ENCODE data around the gene CFAP119. TPM values are rescaled to one million over a fixed set of nuclear protein-coding genes. Genes with fewer than 3 reads are reported as not detected.
"Not testable (repeated sequence)": the region's sequence is repeated elsewhere in the genome, so short reads cannot be mapped to it uniquely, and the experiment has no call there.

CFAP119 gene
- 2.4 and 6.5 TPM in 2 replicates for total RNA-seq (2014; rRNA removed; shearing (Covaris generic))

DNA sequence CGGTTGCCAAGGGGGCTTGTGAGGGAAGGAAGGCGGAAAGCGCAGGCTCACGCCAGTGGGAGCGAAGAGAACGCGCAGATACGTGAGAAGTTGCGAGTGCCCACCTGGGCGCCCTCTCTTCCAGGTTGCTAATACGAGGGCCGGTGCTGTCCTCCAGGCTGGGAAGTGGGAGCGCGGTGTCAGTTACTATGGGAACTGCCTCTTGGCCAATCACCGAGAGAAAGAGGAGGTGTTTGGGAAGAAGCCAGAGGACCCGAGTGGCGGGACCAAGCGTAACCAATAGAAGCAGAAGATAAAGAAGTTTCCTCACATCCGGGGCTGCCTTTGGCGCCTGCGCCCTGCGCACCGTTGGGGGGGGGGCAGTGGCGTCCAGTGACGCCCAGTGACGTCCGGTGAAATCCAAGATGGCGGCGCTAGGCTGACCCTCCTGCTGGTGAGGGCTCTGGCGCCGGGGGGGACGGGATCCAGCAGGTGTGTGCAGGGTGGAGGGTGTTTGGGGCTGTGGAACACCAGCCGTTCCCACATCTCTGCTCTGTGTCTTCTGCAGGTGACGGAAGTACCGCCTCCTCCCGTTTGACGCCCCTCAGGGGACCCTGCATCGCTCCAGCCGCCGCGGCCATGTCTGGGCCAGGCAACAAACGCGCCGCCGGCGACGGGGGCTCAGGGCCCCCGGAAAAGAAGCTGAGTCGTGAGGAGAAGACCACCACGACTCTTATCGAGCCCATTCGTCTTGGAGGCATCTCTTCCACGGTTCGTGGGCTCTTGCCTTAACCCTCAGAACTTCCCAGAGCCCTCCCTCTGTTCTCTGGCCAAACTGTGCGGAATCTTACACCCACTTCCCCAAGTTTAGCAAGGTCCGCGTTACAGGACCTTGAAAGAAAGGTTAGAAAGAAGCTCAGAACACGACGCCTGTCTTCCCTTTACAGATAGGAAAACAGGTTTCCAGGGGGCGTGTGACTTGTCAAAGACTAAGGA, at the start of gene CFAP119, which contains the start of gene RNF40:
CFAP119 (minus strand) TSS at position 135 of the 975 bp plus-strand sequence. CDS start 314 bp downstream, outside the sequence.
RNF40 (plus strand) TSS at position 395 of the 975 bp plus-strand sequence; CDS start at position 619, 224 bp downstream.
- peak; percentile 99 for DNase-seq (ENCODE audit: low spot score)
- in situ Hi-C loops (cut with HindIII; ENCODE audit: low sequenced_read_pairs) = no loop called here

DNA sequence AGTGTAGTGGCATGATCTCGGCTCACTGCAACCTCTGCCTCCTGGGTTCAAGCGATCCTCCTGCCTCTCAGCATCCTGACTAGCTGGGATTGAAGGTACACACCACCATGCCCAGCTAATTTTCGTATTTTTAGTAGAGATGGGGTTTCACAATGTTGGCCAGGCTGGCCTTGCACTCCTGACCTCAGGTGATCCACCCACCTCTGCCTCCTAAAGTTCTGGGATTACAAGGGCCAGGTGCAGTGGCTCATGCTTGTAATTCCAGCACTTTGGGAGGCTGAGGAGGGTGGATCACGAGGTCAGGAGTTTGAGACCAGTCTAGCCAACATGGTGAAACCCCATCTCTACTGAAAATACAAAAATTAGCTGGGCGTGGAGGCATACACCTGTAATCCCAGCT, 47.8 kb upstream of the CFAP119 start:
- in situ Hi-C loops (cut with HindIII; ENCODE audit: low sequenced_read_pairs); DNase-seq (ENCODE audit: low spot score): not testable (repeated sequence)

DNA sequence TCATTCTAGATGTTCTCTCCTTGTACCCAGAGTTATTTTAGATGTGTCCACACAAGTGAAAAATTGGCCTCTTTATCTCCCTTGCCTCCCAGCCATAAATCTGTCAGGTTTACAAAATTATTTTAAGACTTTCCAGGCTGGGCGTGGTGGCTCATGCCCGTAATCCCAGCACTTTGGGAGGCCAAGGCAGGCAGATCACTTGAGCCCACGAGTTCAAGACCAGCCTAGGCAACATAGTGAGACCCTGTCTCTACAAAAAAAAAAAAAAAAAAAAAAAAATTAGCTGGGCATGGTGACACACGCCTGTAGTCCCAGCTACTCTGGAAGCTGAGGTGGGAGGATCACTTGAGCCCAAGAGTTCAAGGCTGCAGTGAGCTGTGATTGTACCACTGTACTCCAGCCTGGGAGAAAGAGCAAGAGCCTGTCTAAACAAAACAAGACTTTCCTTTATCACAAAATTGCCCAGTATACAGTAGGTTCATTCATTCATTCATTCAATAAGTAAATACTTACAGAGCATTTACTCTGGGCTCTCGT, 47.1 kb upstream of the CFAP119 start:
- in situ Hi-C loops (cut with HindIII; ENCODE audit: low sequenced_read_pairs); DNase-seq (ENCODE audit: low spot score): not testable (repeated sequence)

DNA sequence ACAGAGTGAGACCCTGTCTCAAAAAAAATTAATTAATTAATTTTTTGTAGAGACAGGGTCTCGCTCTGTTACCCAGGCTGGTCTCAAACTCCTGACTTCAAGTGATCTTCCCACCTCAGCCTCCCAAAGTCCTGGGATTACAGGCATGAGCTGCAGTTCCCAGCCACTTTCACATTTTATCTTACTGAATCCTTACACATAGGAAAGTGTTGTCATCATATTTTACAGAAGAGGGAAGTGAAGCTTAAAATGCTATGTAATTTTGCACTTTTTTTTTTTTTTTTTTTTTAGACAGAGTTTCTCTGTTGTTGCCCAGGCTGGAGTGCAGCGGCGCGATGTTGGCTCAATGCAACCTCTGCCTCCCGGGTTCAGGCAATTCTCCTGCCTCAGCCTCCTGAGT, 46.3 kb upstream of the CFAP119 start:
- DNase-seq (ENCODE audit: low spot score) = no peak
- in situ Hi-C loops (cut with HindIII; ENCODE audit: low sequenced_read_pairs) = no loop called here

DNA sequence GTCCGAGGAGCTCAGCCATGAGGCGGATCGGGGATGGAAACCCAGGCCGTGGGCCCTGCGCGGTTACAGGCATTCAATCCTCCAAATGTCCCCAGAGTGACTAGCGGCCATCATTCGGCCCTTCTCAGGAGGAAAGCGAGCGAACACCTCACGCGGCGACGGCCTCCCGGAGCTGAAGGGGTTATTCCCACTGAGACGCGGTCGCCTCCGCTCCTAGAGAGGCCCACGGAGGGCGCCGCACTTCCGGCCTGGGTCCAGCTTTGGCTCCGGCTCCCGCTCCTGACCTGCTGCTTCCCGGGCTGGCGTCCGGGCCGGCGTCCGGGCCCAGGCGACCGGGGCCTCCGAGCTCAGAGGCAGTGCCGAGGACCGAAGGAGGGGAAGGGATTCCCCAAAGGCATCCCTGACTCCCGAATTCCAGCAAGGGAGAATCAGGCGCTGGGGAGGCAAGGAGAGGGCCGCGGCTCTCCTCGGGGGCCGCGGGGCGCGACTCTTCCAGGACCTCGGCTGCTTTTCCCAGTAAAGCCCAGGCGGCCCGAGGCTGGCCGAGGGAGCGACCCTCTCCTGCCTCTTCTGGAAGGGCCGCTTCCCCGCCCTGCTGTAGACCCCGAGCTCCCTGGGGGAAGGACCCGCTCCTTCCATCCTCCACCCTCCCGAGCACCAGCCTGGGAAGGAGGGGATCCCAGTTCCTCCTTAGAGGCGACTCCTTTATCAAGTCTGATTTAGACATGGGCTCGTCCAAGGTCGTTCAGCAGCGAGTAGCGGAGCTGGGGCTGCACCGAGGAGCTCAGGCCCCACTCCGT, 43.7 kb upstream of the CFAP119 start:
- in situ Hi-C loops (cut with HindIII; ENCODE audit: low sequenced_read_pairs) = no loop called here

DNA sequence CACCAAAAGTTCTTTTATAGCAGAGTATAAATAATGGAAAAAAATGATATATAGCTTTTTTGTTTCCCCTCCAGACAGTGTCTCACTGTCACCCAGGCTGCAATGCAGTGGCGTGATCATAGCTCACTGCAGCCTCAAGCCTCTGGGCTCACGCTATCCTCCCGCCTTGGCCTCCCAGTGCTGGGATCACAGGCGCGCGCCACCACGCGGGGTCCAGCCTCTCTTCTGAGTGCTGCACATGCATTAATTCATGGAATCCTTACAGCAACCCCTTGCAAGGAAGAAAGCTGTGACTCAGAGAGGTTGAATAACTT, 43.2 kb upstream of the CFAP119 start:
- in situ Hi-C loops (cut with HindIII; ENCODE audit: low sequenced_read_pairs) = no loop called here
- DNase-seq (ENCODE audit: low spot score) = no peak

More for the DNA sequence above, 43.7 kb upstream of the CFAP119 start:
- DNase-seq (ENCODE audit: low spot score) = peak; percentile 91

DNA sequence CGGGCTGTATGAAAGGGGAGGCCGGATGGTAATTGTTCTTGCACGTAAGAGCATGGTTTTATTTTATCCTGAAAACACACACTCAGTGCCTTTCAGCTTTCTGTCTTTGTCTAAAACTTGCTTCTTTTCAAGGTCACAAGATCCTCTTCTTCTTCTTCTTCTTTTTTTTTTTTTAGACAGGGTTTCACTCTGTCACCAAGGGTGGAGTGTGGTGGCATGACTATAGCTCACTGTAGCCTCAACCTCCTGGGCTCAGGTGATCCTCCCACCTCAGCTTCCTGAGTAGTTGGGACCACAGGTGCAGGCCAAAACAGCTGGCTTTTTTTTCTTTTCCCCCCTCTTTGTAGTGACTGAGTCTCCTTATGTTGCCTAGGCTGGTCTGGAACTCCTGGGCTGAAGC, 41.1 kb upstream of the CFAP119 start:
- DNase-seq (ENCODE audit: low spot score) = no peak
- in situ Hi-C loops (cut with HindIII; ENCODE audit: low sequenced_read_pairs) = no loop called here

DNA sequence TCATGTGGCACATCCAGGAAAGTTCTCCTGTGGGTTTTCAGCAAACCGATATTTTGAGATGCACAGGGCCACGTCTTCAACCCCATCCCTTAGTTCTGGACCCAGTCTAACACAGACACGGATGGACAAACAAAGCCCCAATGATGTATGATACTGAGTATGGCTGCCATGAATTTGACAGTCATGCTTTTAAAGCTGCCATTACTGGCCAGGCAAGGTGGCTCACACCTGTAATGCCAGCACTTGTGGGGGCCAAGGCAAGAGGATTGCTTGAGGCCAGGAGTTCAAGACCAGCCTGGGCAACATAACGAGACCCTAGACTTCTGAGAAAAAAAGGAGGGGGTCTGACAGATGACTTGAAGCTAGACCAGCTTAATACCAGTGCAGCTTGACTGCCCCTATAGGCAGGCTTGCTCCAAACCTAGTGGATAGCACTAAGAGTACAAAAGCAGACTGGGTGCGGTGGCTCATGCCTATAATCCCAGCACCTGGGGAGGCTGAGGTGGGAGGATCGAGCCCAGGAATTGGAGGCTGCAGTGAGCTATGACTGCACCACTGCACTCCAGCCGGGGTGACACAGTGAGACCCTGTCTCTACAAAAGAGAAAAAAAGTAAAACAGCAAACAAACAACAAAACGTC, 35.9 kb upstream of the CFAP119 start:
- DNase-seq (ENCODE audit: low spot score) = no peak

DNA sequence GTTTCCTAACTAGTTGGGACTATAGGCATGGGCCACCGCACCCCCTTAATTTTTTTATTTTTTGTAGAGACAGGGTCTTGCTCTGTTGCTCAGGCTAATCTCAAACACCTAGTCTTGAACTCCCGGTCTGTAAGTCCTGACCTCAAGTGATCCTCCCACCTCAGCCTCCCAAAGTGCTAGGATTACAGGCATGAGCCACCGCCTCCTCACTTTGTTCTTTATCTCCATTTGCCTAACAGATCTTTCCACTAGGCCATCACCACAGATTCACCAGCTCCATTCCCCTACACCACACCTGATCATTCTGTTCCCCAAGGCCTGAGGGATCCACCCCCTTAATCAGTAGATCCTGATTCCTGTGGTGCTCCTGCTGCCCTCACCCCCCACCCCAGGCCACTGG, 32.8 kb upstream of the CFAP119 start:
- in situ Hi-C loops (cut with HindIII; ENCODE audit: low sequenced_read_pairs) = no loop called here
- DNase-seq (ENCODE audit: low spot score) = no peak

More for the DNA sequence above, 35.9 kb upstream of the CFAP119 start:
- in situ Hi-C loops (cut with HindIII; ENCODE audit: low sequenced_read_pairs) = no loop called here

DNA sequence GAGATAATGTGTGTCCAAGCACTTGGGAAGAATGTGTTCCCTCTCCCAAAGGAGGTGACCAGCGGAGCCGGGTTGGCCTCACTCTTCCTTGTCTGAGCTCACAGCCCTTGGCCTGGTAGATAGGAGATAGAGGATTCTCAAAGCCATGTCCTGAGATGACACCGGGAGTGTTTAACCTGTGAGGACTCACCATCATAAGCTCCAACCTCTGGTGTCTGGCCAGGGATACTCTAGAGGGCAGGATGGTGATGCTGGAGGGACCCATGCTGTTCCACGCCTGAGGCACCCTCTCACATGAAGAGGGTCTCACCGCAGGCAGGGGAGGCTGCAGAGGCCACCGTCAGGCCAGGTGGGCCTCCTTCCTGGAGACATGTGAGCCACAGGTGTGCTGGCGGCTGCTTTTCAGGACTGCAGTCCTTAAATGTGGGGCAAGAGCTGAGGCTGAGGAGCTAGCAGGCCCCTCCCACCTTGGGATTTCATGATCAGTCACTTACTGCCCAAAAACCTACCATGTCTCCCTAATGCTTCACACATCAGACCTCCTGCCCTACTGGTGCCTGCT, 31.7 kb upstream of the CFAP119 start:
- no peak for DNase-seq (ENCODE audit: low spot score)
- in situ Hi-C loops (cut with HindIII; ENCODE audit: low sequenced_read_pairs) = no loop called here

DNA sequence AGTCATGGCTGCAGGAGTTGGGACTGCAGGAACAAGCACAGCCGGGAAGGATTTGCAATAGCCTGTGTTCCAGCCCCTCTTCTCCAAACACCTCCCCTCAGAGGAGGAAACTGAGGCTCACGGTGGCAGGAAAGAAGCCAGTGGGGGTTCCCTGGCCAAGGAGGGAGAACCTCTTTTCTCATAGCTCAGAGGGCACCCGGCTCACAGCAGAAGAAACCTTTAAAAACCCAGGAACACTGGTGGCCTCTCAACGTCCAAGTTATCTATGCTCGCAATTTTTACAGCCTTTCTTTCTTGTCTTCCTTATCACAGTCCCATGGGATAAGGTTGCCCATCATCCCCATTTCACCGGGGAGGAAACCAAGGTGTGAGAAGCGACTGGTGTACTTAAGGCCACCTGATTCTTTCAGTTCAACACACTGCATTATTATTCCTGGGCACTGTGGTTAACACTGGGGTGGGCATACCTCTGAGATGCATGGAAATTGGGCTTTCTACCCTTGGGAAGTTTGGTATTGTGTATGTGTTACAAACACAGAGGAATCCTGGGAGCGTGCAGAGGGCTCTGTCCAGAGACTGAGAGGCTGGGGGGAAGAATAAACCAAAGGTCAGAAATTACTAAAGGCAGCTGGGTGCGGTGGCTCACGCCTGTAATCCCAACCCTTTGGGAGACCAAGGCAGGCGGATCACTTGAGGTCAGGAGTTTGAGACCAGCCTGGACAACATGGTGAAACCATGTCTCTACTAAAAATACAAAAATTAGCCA, 25.9 kb upstream of the CFAP119 start:
- in situ Hi-C loops (cut with HindIII; ENCODE audit: low sequenced_read_pairs) = no loop called here
- DNase-seq (ENCODE audit: low spot score) = peak; percentile 59

DNA sequence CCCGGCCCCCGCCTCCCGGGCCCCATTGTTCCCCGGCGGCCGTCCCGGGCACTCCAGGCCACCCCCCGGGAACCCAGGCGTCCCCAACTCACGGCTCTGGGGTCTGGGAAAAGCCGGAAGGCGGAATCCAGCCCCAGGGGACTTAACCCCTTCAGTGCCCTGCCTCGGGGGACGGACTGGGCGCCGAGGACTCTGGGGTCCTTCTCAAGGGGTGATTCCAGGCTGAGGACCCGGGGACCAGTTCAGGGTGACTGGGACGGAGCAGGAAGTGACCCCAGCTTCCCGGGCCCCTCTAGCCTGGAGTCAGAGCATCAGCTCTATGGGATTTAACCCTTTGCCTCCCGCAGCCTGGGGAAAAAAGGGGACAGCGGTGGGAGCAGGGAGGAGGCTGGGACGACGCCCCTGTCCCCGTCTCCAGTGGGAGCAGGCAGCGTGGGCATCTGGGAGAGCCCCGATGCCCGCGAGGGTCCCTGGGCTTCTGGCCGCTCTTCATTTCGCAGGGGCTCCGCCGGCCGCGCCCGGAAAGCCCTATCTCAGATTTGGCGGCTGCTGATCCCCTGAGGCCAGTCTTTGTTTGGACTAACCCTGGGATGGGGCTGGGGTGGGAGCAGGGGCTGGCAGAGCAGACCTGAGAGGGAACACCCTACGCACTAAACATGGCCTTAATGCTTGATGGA, 25.2 kb upstream of the CFAP119 start, which contains the start of gene ZNF629:
ZNF629 (minus strand) TSS at position 270 of the 677 bp plus-strand sequence. CDS start 2,723 bp downstream, outside the sequence.
- peak; percentile 86 for DNase-seq (ENCODE audit: low spot score)
- in situ Hi-C loops (cut with HindIII; ENCODE audit: low sequenced_read_pairs) = no loop called here

DNA sequence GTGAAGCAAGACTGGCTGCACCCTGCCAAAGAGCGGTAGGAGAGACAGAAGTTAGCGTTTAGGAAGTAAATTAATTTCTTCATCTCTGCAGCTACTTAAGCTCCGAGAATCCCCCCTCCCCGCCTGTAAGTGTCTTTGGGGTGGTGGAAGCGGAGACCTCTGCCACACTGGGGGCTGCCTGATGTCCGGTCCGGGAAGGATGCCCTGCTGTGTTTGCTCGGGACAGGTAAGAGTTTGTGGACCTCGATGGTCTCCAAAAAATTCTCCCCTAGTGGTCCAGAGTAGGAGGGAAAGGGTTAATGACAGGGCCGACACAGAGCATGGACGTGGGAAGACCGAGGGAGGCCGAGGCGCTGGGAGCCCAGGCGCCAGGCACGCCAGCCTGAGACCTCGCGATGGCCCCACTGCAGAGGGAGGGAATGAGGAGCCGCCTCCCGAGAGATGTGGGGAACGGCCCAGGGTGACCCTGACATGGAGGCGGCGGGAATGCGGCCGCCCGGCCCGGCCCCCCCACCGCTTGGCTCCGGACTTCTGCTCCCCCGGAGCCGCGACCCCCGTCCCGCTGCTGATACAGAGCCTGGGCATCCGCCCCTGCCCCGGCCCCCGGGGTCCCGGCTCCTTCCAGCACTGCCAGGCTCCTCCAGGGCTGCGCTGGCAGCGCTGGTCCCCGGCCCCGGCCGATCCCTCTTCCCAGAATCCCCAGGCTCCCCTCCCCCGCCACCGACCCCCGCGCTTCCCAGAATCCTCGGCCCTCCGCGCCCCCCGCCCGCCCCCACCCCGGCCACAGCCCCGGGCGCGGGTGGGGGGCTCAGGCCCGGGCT, 24.5 kb upstream of the CFAP119 start:
- in situ Hi-C loops (cut with HindIII; ENCODE audit: low sequenced_read_pairs) = no loop called here
- DNase-seq (ENCODE audit: low spot score) = no peak

DNA sequence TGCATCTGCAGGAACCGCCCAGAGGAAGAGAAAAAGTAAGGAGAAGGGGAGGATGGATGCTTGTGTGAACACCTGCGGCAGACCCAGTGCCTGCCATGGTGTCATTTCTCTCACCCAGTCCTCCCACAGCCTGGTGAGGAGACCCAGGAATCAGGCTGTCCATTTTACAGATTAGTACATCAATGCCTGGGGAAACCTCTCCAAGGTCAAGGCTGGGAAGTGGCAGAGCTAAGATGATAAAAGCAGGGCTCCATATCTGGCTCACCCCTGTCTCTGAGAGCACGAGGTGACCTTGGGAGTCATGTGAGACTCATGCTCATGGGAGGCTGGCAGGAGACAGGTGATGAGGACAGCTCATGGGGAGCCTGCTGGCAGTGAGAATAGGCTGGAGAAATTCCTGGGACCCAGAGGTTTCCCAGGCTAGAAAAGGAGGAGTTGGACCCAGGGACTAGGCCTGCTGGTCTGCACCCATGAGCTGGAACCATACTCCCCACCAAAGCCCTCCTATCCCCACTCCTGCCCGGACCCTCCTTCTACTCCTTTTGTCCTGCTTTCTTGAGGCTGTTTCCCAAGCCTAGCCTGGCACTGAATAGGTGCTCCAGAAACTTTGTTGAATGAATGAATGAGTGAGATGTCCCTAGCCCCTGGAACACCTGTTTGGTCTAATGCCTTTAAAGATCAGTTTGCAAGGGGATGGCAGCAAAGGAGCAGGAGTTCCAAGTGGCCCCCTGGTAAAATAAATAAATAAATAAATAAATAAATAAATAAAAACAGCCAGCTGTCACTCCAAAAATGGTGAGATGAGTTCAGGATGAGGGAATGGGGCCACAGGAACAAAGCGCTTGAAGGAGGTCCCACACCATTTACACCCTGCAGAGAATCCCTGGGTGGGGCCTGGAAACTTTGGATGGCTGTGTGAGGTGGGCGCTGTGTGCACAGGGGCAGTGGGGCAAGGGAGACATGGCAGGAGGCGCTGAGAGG, 23.6 kb upstream of the CFAP119 start:
- DNase-seq (ENCODE audit: low spot score) = no peak
- in situ Hi-C loops (cut with HindIII; ENCODE audit: low sequenced_read_pairs) = no loop called here

DNA sequence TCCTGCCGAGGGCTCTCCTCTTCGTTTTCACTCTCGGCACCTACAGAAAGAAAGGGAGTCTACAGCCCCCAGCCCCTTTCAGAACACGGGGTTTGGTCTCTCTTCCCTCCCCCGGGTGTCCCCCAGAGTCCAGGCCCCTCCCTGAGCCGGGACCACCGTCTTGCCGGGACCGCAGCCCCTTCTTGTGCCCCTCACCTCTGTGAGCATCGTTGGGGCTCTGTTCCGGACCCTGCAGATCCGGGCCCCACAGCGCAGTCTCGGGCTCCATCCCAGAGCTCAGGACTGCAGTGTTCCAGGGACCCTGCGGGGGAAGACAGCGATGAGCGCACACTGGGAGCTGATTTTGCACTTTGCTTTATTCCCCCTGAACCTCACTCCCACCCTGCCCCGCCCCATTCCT, 22.4 kb upstream of the CFAP119 start:
- no peak for DNase-seq (ENCODE audit: low spot score)
- in situ Hi-C loops (cut with HindIII; ENCODE audit: low sequenced_read_pairs) = loop anchor here (5.0 kb wide), 1 partner anchor 103 kb away; no protein-coding TSS in a partner anchor
